Stimulated activated CD4-positive, alpha-beta T cell treated with anti-CD3 and anti-CD28 coated beads, Interleukin-4, amount 100 ng/mL, for 48 hours (primary cell): ENCODE measurements around the gene TMEM171.

Source experiments
- DNase-seq, 2 donors: peaks; one replicate each; pipeline ENCODE4 v3.0.0-alpha.2; 2020; ENCODE audit warnings: low read depth in 2 of 2

The TMEM171 gene

DNA sequence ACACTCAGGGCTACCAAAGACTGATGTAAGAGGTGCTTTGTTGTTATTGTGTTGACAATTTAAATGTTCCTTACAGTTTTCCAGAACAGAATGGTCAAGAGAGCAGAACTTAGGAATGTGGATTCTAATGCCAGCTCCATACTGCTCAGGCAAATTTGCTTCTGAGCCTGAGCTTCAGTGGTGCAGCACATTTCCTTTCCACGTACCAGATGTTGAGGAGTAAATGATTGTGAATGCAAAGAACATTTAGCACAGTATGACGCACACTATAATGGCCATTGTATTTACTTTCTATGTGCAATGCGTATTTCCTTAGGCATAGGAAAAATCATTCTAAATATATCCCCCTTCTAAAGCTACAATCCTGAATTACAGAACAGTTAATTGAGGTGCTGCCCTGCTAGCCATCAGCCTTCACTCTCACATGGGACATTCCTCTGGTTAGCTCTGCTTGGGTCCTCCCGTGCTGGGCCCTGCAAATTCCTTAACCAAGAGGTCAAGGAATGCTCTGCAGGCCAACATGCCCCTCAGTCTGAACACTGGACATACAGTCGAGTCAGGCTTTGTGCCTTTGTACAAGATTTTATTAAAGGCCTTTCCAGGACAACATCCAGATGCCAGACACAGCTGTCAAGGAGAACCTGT is 31.5 kb downstream of the TMEM171 start:
- no peak for DNase-seq

DNA sequence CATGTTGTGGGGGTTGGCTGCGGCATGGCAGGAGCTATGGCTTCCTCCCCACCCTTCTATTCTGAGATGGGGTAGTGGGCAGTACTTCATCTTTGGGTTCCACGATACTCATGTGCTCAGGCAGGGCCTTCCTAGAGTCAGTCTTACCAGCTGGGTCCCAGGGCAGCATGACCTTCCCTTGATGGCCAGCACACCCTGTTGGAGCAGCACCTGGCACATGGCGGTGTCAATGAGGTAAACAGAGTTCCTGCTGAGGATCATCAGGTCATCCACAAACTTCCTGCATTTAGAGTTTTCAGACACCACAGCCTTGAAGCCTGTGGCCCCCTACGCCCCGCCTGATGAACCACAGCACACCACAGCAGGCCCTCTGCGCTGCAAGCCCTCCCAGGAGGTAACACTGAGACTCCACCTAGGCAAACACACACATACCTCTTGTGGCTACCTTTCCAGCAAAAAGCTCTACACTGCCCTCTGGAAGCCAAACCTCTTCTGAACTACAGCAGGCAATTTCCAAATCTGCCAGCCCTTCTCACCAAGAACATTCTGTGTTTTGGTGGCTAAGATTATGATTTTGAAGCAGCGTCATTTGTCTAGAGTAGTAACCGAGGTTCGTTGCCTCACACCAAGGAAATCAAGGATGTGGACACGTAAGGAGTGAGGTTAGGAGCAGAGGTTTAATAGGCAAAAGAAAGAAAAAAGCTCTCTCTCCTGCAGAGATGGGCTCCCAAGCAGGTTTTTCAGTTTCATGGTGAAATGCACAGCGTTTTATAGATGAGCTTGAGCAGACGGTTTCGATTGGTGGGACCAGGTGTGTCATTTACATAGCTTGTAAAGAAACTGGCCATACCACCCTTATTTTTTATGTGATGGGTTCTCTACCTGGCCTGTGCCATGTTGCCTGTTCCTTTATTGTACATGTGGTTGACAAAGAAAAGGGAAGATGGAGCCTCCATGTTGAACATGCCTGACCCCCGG is 32.3 kb downstream of the TMEM171 start:
- DNase-seq, result no peak

DNA sequence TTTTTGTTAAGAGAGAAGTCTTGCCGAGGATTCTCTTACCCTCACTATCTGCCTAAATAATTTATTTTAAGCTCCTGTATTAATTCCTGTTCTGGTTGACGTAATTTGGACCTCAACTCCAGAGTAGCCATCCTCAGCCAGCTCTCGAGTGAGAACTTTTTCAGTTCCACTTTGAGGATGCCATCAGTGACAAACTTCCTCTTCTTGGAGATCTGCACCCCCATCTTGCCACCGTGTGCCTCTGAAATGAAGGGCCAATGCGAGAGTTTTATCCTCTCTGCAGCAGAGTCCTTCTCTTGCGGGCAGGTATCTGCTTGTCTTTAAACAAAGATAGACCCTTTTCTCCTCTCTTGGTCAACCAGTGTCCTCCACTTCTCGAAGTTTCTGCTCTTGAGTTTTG is 33.1 kb downstream of the TMEM171 start:
- no peak for DNase-seq

DNA sequence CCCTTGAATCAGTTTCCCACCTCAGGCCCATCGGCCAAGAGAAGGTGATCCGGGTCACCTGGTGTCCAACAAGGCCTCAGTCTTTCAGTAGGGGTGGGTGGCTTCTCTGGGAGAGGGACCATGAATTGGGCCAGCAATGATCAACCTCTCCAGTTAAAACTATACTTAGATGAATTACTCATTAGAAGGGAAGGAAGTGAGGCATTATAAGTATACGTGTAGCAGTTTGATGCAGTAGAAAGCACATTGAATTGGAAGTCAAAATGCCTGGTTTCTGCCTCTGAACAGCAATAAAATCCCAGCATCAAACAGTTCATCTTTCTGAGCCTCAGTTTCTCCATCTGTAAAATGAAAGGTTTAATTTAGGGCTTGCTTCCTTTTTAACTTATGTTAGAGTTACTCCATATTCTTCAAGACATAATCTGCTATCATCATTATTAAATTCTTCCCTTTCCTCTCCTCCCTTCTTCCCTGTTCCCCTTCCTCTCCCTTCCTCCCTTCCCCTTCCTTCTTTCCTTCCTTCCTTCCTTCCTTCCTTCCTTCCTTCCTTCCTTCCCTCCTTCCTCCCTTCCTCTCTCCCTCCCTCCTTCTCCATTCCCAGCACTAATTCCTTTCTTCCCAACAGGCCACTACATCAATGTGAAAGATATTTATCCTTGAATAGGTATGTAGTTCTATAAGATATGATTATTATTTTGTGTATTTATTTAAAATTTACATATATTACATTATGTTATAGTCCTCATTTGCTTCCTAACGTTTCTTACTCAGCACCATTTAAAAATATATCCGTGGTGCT is 34.0 kb downstream of the TMEM171 start:
- no peak for DNase-seq

DNA sequence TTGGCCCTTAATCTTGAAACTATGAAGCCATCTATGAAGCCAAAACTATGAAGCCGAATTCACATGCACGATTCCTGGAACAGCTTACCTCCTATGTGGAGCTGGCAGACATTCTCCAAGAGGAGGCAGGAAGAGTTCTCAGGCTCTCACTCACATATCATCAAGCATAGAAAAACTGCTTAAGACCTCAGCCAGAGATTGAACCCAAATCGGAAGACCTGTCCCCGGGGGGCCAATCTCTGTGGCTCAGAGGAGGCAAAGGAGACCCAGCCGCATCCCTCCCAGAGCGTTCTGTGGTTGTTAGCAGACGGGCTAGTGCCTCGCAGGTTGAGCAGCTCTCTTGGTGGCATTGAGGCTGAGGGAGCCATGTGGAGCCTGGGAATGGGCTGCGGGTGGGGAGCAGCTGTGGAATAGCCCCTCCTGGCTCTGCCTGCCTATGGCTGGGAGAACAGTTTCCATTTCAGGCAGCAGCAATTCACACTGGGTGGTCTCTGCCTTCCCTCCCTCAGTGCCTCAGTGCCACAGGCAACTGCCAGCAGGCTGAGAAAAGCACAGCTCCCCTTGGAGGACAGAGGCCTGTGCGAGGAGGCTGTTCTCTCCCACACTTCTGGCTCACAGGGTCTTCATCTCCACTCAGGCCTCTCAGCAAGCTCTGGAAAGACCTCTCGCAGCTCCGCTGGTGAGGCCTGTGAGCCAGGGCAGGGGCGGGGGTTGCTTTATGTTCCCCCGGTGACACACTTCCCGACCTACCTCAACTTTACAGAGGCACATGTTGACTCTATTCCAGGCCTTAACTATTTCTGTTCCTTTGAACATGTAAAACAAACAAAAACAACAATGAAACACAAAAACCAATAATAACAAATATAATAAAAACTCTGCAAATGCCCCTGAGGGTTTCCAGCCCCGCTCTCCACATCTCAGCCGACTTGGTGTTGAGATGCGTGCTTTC is 35.2 kb downstream of the TMEM171 start:
- DNase-seq, result no peak

DNA sequence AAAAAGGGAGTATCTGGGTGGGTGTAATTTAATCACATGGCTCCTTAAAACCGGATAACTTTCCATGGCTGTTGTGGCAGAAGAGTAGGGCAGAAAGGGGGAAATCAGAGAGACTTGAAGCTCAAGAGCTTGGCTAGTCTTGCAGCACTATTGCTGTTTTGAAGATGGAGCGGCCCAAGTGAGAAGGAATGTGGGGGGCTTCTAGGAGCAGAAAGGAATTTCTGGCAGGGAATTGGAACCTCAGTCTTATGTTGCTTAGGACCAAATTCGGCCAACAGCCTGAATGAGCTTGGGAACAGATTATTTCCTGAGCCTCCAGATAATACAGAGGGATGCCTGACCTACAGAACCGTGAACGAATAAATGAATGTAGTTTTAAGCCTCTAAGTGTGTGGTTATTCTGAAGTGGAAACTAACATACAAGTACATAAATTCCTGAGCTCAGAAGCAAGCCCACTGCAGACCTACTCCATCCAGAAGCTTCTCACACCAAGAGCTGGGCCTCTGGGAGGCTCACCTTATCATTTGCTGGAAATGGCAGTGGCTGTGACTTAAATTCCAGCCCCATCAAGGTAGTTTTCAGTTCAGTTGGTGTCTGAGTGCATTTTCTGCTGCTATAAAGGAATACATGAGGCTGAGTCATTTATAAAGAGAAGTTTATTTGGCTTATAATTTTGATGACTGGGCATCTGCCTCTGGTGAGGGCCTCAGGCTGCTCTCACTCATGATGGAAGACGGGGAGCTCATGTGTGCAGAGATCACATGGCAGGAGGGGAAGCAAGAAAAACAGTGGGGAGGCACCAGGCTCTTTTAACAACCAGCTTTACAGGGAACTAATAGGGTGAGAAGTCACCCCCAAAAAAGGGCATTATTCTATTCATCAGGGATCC is 37.3 kb downstream of the TMEM171 start:
- DNase-seq, result no peak

DNA sequence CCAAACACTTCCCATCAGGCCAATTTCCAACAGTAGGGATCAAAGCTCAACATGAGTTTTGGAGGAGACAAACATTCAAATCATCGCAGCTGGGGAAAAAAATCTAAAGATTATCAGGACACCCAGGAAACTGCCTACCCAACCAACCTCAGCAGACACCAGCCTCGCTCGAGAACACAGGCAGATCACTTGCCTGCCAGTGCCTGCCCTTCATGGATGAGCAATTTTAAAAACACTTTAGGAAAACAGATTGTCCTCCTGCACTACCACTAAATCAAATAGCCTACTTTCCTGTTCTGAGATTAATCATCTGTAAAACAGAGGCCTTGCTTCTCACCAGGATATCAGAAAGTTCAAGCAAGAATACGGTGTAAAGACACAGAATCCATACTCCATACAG is 37.9 kb downstream of the TMEM171 start:
- no peak for DNase-seq

DNA sequence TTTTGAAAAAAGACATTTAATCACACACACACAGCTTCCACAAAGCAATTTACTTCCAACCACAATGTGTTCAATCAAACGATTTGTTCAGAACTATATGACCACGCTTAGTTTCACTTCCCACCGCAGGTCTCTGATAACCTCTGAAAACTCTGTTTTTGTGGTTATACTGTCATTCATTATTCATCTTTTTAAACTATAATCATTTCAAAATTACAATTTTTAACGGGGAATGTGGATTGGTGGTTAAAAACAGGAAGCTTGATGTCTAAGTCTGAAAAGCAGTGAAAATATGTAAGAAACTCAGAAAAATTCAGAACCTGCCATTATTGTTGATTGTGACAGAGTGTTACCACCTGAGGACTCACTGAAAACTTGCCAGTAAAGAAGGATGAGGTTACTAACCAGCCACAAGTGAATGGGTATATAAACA is 39.9 kb downstream of the TMEM171 start:
- peak; percentile 47 to 73 for DNase-seq

DNA sequence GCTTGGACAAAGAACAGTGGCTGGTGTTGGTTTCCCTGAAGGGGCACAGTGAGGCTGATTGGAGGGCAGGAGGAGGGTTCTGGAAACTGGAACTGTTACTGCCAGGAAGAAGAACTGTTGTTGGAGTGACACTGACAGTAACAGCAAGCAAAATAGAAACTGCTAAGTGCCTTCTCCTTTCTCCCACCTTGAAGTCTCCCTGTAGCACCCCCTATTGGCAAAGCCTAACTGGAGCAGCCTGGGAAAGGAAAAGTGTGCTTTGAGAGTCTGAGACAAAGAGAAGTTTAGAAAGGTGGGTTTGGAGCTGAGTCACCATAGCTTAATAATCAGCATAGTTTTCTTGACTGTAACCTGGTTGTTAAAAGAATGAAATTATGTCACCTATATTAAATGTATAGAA is 50.1 kb downstream of the TMEM171 start:
- DNase-seq, result no peak

DNA sequence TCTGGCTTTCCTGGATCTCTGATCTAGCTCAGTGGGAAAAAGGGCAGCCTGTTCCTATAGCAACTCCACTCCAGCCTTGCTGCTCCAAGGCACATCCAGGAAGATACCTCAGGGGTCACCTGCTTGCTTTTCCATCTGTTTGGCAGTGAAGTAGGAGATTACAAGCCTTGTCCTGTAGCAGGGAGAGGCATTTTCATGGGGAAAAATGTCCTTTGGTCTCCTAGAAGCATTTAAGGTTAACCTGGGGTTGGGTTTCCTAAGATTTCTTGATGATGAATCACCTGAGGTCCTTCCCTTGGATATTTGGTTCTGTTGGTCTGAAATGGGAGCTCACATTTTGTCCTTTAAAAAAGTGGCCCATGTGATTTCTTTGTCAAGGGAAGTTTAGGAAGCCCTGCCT is 51.1 kb downstream of the TMEM171 start:
- no peak for DNase-seq

DNA sequence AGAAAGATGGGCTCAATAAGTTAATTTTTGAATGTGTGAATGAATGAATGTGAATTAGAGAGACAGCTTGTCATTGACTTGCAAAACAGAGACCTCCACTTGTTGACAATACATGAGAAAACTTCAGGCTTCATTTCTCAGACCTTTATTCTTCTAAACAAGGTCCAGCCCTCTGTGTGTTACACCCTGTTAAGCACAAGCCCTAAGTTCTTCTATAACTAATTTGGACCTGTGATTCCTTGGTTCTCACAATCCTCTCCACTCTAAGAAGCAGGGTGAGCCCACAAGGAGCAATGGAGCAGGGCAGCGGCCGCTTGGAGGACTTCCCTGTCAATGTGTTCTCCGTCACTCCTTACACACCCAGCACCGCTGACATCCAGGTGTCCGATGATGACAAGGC is 52.6 kb downstream of the TMEM171 start, which contains the start of gene TMEM174:
Gene TMEM174 (plus strand): TSS at position 243 of the 400 bp plus-strand sequence. CDS start 51 bp downstream, at position 294.
- DNase-seq, result no peak

DNA sequence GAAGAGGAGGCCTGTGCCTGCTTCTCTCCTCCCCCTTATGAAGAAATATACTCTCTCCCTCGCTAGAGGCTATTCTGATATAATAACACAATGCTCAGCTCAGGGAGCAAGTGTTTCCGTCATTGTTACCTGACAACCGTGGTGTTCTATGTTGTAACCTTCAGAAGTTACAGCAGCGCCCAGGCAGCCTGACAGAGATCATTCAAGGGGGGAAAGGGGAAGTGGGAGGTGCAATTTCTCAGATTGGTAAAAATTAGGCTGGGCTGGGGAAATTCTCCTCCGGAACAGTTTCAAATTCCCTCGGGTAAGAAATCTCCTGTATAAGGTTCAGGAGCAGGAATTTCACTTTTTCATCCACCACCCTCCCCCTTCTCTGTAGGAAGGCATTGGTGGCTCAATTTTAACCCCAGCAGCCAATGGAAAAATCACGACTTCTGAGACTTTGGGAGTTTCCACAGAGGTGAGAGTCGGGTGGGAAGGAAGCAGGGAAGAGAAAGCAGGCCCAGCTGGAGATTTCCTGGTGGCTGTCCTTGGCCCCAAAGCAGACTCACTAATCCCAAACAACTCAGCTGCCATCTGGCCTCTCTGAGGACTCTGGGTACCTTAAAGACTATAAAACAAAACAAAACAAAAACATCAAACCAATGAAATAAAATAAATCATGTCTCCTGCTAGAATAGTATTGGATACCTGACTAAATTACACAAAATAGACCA is 53.9 kb downstream of the TMEM171 start:
- no peak for DNase-seq

DNA sequence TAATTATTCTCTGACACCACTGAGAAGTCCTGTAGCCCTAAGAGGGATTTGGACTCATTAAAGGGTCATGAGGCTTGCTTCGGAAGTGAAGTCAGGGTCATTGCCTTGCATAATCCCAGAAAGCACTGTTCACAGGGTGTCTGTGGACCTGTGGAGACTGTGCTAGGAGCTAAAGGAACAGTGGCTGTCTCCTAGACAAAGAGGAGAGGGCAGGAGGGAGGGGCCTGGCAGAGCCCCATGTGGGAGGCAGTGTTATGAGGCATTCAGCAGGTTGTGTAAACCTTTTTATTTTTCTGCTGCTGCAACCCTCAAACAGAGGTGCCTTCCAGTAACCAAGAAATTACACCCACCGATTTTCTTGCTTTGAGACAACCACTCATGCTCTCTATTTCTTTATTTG is 55.9 kb downstream of the TMEM171 start:
- DNase-seq, result no peak

DNA sequence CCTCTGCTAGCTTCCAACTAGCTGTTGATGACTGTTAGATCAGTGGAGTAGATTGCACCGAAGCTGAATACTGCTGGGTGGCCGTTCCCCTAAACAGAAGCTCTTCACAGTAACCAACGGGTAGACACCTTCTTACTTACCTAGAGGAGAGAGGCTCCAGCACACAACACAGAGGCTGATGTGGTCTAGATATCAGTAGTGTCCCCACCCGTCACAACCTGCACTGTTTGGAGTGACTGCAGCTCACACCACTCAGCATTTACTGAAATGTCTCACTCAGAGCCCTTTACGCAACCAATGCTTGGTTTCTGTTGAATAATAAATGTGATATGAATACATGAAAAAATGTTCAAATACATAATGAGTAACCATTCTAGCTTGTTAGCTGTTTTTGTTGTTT is 57.9 kb downstream of the TMEM171 start:
- no peak for DNase-seq

DNA sequence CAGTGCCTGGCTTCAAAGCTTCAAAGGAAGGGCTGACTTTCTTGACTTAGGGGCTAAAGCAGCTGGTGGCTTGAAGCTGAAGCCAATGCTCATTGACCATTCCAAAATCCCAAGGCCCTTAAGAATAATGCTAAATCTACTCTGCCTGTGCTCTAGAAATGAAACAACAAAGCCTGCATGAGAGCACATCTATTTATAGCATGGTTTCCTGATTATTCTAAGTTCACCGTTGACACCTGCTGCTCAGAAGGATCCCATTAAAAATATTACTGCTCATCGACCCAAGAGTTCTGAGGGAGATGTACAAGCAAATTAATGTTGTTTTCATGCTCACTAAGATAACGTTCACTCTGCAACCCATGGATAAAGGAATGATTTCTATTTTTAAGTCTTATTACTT is 59.4 kb downstream of the TMEM171 start:
- no peak for DNase-seq

DNA sequence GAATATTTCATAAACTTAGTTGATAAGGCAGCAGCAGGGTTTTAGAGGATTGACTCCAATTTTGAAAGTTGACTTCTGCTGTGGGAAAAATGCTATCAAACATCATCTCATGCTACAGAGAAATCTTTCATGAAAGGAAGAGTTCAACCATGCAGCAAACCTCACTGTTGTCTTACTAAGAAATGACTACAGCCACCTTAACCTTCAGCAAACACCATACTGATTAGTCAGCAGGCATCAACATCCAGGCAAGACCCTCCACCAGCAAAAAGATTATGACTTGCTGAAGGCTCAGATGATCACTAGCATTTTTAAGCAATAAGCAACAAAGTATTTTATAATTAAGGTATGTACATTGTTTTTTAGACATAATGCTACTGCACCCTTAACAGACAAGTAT is 60.2 kb downstream of the TMEM171 start:
- no peak for DNase-seq
